ENCODE results near the gene TATDN3. TPM values are rescaled to one million over a fixed set of nuclear protein-coding genes. Genes with fewer than 3 reads are reported as not detected.
"Not testable (repeated sequence)": the region's sequence is repeated elsewhere in the genome, so short reads cannot be mapped to it uniquely, and the experiment has no call there.

The TATDN3 gene
- polyA plus RNA-seq, 1 experiment = 4.6 TPM

GRCh38 chr1:212773011-212773410 is 18.7 kb upstream of the TATDN3 start:
- TF ChIP-seq CTCF (IDR thresholded peaks at IDR 0.05; ENCODE audit: insufficient read depth, low read depth, low read length) = no peak
- no peaks in the 10 kb centered on the region for H3K27me3 ChIP-seq (ENCODE audit: control insufficient read depth, insufficient read depth, low read length)
- CTCF ChIA-PET = interaction anchor here (1.4 to 1.9 kb wide), 2 partner anchors 9 to 108 kb away, joined by 4 to 5 read pairs; no protein-coding TSS in a partner anchor
- POLR2A ChIA-PET = no interaction called here
- H3K4me3 ChIP-seq (ENCODE audit: low read depth, low read length) = no peak overlapping the region
- peaks cover 2% of the 10 kb centered on the region for H3K36me3 ChIP-seq (ENCODE audit: control insufficient read depth, insufficient read depth, low read length)
- DNase-seq (ENCODE audit: low read depth) = no peak

- ChIA-PET CTCF (no interaction called here), POLR2A (no interaction called here)
- H3K36me3 ChIP-seq (ENCODE audit: control insufficient read depth, insufficient read depth, low read length) = peaks cover 2% of the 10 kb centered on the region
- H3K4me3 ChIP-seq (ENCODE audit: low read depth, low read length) = no peak overlapping the region
- TF ChIP-seq CTCF (IDR thresholded peaks at IDR 0.05; ENCODE audit: insufficient read depth, low read depth, low read length) = no peak
- DNase-seq (ENCODE audit: low read depth) = no peak
- H3K27me3 ChIP-seq (ENCODE audit: control insufficient read depth, insufficient read depth, low read length) = no peaks in the 10 kb centered on the region
Measured at GRCh38 chr1:212774584-212774983, 17.1 kb upstream of the TATDN3 start.

- no peak for DNase-seq (ENCODE audit: low read depth)
- CTCF ChIA-PET = interaction anchor here (1.5 kb wide), 1 partner anchor 110 kb away, joined by 13 read pairs; no protein-coding TSS in a partner anchor
- TF ChIP-seq CTCF (IDR thresholded peaks at IDR 0.05; ENCODE audit: insufficient read depth, low read depth, low read length) = no peak
- Histone ChIP-seq H3K4me3 (ENCODE audit: low read depth, low read length) (no peak overlapping the region), H3K36me3 (ENCODE audit: control insufficient read depth, insufficient read depth, low read length) (peaks cover 2% of the 10 kb centered on the region), H3K27me3 (ENCODE audit: control insufficient read depth, insufficient read depth, low read length) (no peaks in the 10 kb centered on the region)
- POLR2A ChIA-PET = no interaction called here
Measured at GRCh38 chr1:212775241-212775640, 16.5 kb upstream of the TATDN3 start.

GRCh38 chr1:212777151-212777550 is 14.5 kb upstream of the TATDN3 start:
- POLR2A ChIA-PET = no interaction called here
- no peak for DNase-seq (ENCODE audit: low read depth)
- H3K4me3 ChIP-seq (ENCODE audit: low read depth, low read length) = no peak overlapping the region
- peaks cover 2% of the 10 kb centered on the region for H3K36me3 ChIP-seq (ENCODE audit: control insufficient read depth, insufficient read depth, low read length)
- CTCF ChIA-PET = interaction anchor here (0.6 to 1.7 kb wide), 7 partner anchors 8 to 300 kb away, joined by 3 to 6 read pairs (median 4); no protein-coding TSS in a partner anchor
- no peaks in the 10 kb centered on the region for H3K27me3 ChIP-seq (ENCODE audit: control insufficient read depth, insufficient read depth, low read length)
- no peak for TF ChIP-seq CTCF (IDR thresholded peaks at IDR 0.05; ENCODE audit: insufficient read depth, low read depth, low read length)

GRCh38 chr1:212779086-212779485 is 12.6 kb upstream of the TATDN3 start:
- DNase-seq (ENCODE audit: low read depth); H3K36me3 ChIP-seq (ENCODE audit: control insufficient read depth, insufficient read depth, low read length); CTCF ChIA-PET: not testable (repeated sequence)

GRCh38 chr1:212780759-212781158 is 10.9 kb upstream of the TATDN3 start:
- POLR2A ChIA-PET = no interaction called here
- no peak for DNase-seq (ENCODE audit: low read depth)
- Histone ChIP-seq H3K4me3 (ENCODE audit: low read depth, low read length) (no peak overlapping the region), H3K36me3 (ENCODE audit: control insufficient read depth, insufficient read depth, low read length) (peaks cover 2% of the 10 kb centered on the region), H3K27me3 (ENCODE audit: control insufficient read depth, insufficient read depth, low read length) (no peaks in the 10 kb centered on the region)
- no peak for TF ChIP-seq CTCF (IDR thresholded peaks at IDR 0.05; ENCODE audit: insufficient read depth, low read depth, low read length)
- CTCF ChIA-PET = interaction anchor here (0.7 to 3.4 kb wide), 9 partner anchors 8 to 302 kb away, joined by 3 to 35 read pairs (median 6); partner anchors contain the start of genes NSL1 and TATDN3

More at GRCh38 chr1:212779086-212779485, 12.6 kb upstream of the TATDN3 start:
- H3K27me3 ChIP-seq (ENCODE audit: control insufficient read depth, insufficient read depth, low read length); H3K4me3 ChIP-seq (ENCODE audit: low read depth, low read length); POLR2A ChIA-PET: not testable (repeated sequence)

Data from BJ (cell line).